ENCODE measurements around the gene ERCC2.
A peak's percentile ranks its signal among the peaks of the same experiment; 100 is the strongest.

ERCC2 gene

GRCh38 chr19:45402298-45403061 lies 32.1 kb upstream of the ERCC2 start:
- TF ChIP-seq CTCF (IDR thresholded peaks at IDR 0.05; ENCODE audit: low read depth, low read length): peak; percentile 35
- H3K4me3 ChIP-seq (replicated peaks in 1 of 2; ENCODE audit: low read depth in 2 of 2, low read length in 2 of 2): peak overlapping the region in 1 of 2 donors; percentile 26
- DNase-seq (ENCODE audit: low read depth in 2 of 2): peak; percentile 36 to 38

- H3K4me3 ChIP-seq (replicated peaks in 1 of 2; ENCODE audit: low read depth in 2 of 2, low read length in 2 of 2): no peak overlapping the region
- DNase-seq (ENCODE audit: low read depth in 2 of 2): no peak
These were observed 31.4 kb upstream of the ERCC2 start for GRCh38 chr19:45401815-45402214.

GRCh38 chr19:45400192-45400591 lies 29.8 kb upstream of the ERCC2 start:
- no peak for TF ChIP-seq CTCF (IDR thresholded peaks at IDR 0.05; ENCODE audit: low read depth, low read length)
- no peak overlapping the region for H3K4me3 ChIP-seq (replicated peaks in 1 of 2; ENCODE audit: low read depth in 2 of 2, low read length in 2 of 2)
- DNase-seq (ENCODE audit: low read depth in 2 of 2): no peak

More at GRCh38 chr19:45401815-45402214, 31.4 kb upstream of the ERCC2 start:
- no peak for TF ChIP-seq CTCF (IDR thresholded peaks at IDR 0.05; ENCODE audit: low read depth, low read length)

GRCh38 chr19:45395821-45396617 lies 25.6 kb upstream of the ERCC2 start:
- no peak for DNase-seq (ENCODE audit: low read depth in 2 of 2)
- H3K4me3 ChIP-seq (replicated peaks in 1 of 2; ENCODE audit: low read depth in 2 of 2, low read length in 2 of 2): no peak overlapping the region
- TF ChIP-seq CTCF (IDR thresholded peaks at IDR 0.05; ENCODE audit: low read depth, low read length): no peak

GRCh38 chr19:45391871-45392665 lies 21.7 kb upstream of the ERCC2 start:
- no peak for TF ChIP-seq CTCF (IDR thresholded peaks at IDR 0.05; ENCODE audit: low read depth, low read length)
- DNase-seq (ENCODE audit: low read depth in 2 of 2): no peak
- no peak overlapping the region for H3K4me3 ChIP-seq (replicated peaks in 1 of 2; ENCODE audit: low read depth in 2 of 2, low read length in 2 of 2)

- peak in 1 of 2 donors; percentile 32 for DNase-seq (ENCODE audit: low read depth in 2 of 2)
- TF ChIP-seq CTCF (IDR thresholded peaks at IDR 0.05; ENCODE audit: low read depth, low read length): no peak
- no peak overlapping the region for H3K4me3 ChIP-seq (replicated peaks in 1 of 2; ENCODE audit: low read depth in 2 of 2, low read length in 2 of 2)
These were observed 21.0 kb upstream of the ERCC2 start for GRCh38 chr19:45391346-45391745.
